SJSA1 (cell line): ENCODE measurements around the gene STARD3. TPM values are rescaled to one million over a fixed set of nuclear protein-coding genes. Genes with fewer than 3 reads are reported as not detected.
"Not testable (repeated sequence)": the region's sequence is repeated elsewhere in the genome, so short reads cannot be mapped to it uniquely, and the experiment has no call there.

Experiments
- DNase-seq, 2 experiments: peaks; one replicate each; pipeline ENCODE4 v3.0.0-alpha.2; 2015 to 2020; ENCODE audit warnings: low spot score in 2 of 2, low read depth in 1 of 2
- H3K27ac ChIP-seq: fragments of 250-450 bp; sonication (Bioruptor Pico); 2 replicates; pipeline ENCODE4 v1.5.1; 2020; ENCODE audit warnings: mild to moderate bottlenecking, moderate library complexity
- H3K27me3 ChIP-seq: fragments of 250-450 bp; sonication (Bioruptor Pico); replicated peaks from 2 replicates; pipeline ENCODE4 v1.5.1; 2020; ENCODE audit warnings: mild to moderate bottlenecking, moderate library complexity
- H3K36me3 ChIP-seq: fragments of 250-450 bp; sonication (Bioruptor Pico); 2 replicates; pipeline ENCODE4 v1.5.1; 2020; ENCODE audit warnings: mild to moderate bottlenecking
- H3K4me1 ChIP-seq: fragments of 250-450 bp; sonication (Bioruptor Pico); replicated peaks from 2 replicates; pipeline ENCODE4 v1.6.1; 2021; ENCODE audit warnings: mild to moderate bottlenecking
- H3K4me3 ChIP-seq: fragments of 250-450 bp; sonication (Bioruptor Pico); 2 replicates; pipeline ENCODE4 v1.5.1; 2020; ENCODE audit warnings: mild to moderate bottlenecking
- H3K9me3 ChIP-seq: fragments of 250-450 bp; sonication (Bioruptor Pico); replicated peaks from 2 replicates; pipeline ENCODE4 v1.5.1; 2020; ENCODE audit warnings: mild to moderate bottlenecking
- total RNA-seq: library from RNA; depleted of rRNA; stranded (reverse); fragments of >200 nt; shearing (Covaris generic); gene quantifications from 2 replicates; pipeline ENCODE4 v1.2.3, GENCODE V29; 2014

The STARD3 gene
- total RNA-seq, 1 experiment from 2014 or later = 27.8 TPM

DNA sequence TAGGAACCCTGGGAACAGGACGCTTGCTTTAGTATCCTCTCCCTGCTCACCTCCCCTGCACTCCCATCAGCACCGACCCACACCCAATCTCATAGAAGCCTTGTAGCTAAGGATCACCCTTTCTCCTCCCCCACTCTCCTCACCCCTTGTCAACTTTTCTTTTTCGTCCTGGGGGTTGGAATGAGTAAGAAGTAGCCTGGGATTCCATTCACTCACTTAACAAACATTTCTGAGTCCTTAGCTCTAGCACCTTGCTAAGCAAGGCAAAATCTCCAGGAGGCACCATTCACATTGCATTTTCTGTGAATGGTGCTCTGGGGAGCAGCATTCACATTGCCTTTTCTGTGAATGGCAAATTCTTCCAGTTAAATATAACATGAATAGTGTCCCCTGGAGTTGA lies 52.0 kb downstream of the STARD3 start:
- no peaks in the 10 kb centered on the region for H3K27me3 ChIP-seq
- peaks cover 9% of the 10 kb centered on the region; the same call in 1 of the 2 replicates for H3K4me1 ChIP-seq
- H3K4me3 ChIP-seq = peak overlapping the region; percentile 46
- H3K36me3 ChIP-seq = no peaks in the 10 kb centered on the region
- no peak overlapping the region for H3K27ac ChIP-seq
- DNase-seq = no peak
- no peaks in the 10 kb centered on the region for H3K9me3 ChIP-seq

GRCh38 chr17:39694593-39694992 lies 57.6 kb downstream of the STARD3 start:
- Histone ChIP-seq H3K27me3 (no peaks in the 10 kb centered on the region), H3K36me3 (no peaks in the 10 kb centered on the region), H3K4me3 (no peak overlapping the region), H3K4me1 (peaks cover 7% of the 10 kb centered on the region; the same call in 1 of the 2 replicates), H3K9me3 (no peaks in the 10 kb centered on the region), H3K27ac (no peak overlapping the region)
- no peak for DNase-seq

DNA sequence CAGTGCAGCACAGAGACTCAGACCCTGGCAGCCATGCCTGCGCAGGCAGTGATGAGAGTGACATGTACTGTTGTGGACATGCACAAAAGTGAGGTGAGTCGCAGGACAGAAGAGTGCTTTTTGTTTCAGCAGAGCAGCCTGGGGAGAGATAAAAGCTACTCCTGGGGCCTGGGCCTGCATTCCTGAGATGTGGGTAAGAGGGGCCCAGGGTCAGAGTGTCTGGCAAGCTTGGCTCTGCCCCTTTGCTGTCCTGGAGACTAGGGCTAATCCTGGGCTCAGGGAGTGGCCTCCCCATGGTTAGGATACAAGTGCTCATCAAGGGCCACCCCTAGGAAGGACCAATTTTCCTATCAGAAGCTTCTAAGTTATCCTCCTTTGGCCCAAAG lies 58.1 kb downstream of the STARD3 start:
- DNase-seq = no peak
- Histone ChIP-seq H3K27me3 (no peaks in the 10 kb centered on the region), H3K27ac (no peak overlapping the region), H3K4me3 (no peak overlapping the region), H3K4me1 (peaks cover 8% of the 10 kb centered on the region; the same call in 1 of the 2 replicates), H3K9me3 (no peaks in the 10 kb centered on the region), H3K36me3 (peaks cover under 1% of the 10 kb centered on the region; the same call in 1 of the 2 replicates)

GRCh38 chr17:39696731-39697130 lies 59.8 kb downstream of the STARD3 start:
- H3K4me1 ChIP-seq = peaks cover 16% of the 10 kb centered on the region
- no peaks in the 10 kb centered on the region for H3K27me3 ChIP-seq
- H3K4me3 ChIP-seq = no peak overlapping the region
- H3K9me3 ChIP-seq = no peaks in the 10 kb centered on the region
- peaks cover 4% of the 10 kb centered on the region; the same call in 1 of the 2 replicates for H3K36me3 ChIP-seq
- no peak for DNase-seq
- no peak overlapping the region for H3K27ac ChIP-seq

DNA sequence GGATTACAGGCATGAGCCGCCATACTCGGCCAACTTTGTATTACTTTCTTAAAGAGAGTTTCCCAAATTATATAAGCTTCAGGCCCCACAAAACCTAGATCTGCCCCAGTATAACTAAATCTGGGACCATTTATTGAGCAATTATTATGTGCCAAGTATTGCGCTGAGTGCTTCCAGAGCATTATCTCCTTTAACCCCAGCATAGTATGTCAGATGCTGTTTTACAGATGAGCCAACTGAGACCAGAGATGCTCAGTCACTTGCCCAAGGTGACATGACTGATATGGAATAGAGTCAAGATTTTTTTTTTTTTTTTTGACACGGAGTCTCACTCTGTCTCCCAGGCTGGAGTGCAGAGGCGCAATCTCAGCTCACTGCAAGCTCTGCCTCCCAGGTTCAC lies 61.0 kb downstream of the STARD3 start:
- H3K27me3 ChIP-seq = no peaks in the 10 kb centered on the region
- DNase-seq = no peak
- peaks cover 4% of the 10 kb centered on the region; the same call in 1 of the 2 replicates for H3K36me3 ChIP-seq
- no peak overlapping the region for H3K27ac ChIP-seq
- H3K4me3 ChIP-seq = no peak overlapping the region
- peaks cover 18% of the 10 kb centered on the region for H3K4me1 ChIP-seq
- no peaks in the 10 kb centered on the region for H3K9me3 ChIP-seq

GRCh38 chr17:39699157-39699817 lies 62.3 kb downstream of the STARD3 start:
- Histone ChIP-seq H3K4me1 (peaks cover 18% of the 10 kb centered on the region), H3K4me3 (peak overlapping the region; percentile 77), H3K27ac (peak overlapping the region; percentile 39; the same call in 1 of the 2 replicates)
- H3K36me3 ChIP-seq, H3K9me3 ChIP-seq, H3K27me3 ChIP-seq, DNase-seq: not testable (repeated sequence)

DNA sequence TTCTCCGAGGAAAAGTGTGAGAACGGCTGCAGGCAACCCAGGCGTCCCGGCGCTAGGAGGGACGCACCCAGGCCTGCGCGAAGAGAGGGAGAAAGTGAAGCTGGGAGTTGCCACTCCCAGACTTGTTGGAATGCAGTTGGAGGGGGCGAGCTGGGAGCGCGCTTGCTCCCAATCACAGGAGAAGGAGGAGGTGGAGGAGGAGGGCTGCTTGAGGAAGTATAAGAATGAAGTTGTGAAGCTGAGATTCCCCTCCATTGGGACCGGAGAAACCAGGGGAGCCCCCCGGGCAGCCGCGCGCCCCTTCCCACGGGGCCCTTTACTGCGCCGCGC lies 62.8 kb downstream of the STARD3 start, which contains the start of gene ERBB2:
Gene ERBB2 (plus strand): TSS at position 247 of the 330 bp plus-strand sequence. CDS start 175 bp downstream, outside the sequence.
- Histone ChIP-seq H3K9me3 (no peaks in the 10 kb centered on the region), H3K27ac (peak within 1 kb of the TSS; percentile 39), H3K27me3 (no peaks in the 10 kb centered on the region), H3K4me1 (peaks cover 18% of the 10 kb centered on the region), H3K36me3 (peaks cover 4% of the 10 kb centered on the region; the same call in 1 of the 2 replicates), H3K4me3 (peak within 1 kb of the TSS; percentile 77)
- DNase-seq = peak; percentile 64 to 74

DNA sequence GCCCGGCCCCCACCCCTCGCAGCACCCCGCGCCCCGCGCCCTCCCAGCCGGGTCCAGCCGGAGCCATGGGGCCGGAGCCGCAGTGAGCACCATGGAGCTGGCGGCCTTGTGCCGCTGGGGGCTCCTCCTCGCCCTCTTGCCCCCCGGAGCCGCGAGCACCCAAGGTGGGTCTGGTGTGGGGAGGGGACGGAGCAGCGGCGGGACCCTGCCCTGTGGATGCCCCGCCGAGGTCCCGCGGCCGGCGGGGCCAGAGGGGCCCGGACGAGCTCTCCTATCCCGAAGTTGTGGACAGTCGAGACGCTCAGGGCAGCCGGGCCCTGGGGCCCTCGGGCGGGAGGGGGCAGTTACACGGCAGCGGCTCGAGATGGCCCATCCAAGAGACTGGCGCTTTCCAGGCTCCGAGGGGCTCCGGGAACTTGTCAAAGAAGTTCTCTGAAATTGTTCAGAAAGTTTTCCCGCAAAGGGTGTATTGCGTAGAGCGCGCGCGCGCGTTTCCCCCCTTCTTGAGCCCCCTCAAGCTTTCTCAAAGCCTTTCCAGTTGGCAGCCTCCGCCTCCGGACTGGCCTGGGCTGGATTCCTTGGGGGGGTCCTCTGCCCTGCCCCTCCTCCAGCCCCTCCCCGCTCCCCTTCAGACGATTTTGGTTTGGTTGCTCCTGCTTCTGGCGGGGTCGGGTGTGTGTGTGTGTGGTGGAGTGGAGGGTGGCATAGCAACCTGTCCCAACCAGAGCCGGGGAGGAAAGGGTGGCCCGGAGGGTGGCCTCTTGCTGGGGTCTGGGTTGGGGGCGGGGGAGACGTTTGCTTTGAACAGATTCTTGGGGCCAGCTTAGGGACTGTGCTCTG lies 63.4 kb downstream of the STARD3 start:
- Histone ChIP-seq H3K9me3 (no peaks in the 10 kb centered on the region), H3K36me3 (peaks cover 4% of the 10 kb centered on the region; the same call in 1 of the 2 replicates), H3K4me1 (peaks cover 18% of the 10 kb centered on the region), H3K4me3 (peak overlapping the region; percentile 77), H3K27me3 (no peaks in the 10 kb centered on the region), H3K27ac (peak overlapping the region; percentile 39)
- DNase-seq = peak in 1 of 2 experiments; percentile 51

DNA sequence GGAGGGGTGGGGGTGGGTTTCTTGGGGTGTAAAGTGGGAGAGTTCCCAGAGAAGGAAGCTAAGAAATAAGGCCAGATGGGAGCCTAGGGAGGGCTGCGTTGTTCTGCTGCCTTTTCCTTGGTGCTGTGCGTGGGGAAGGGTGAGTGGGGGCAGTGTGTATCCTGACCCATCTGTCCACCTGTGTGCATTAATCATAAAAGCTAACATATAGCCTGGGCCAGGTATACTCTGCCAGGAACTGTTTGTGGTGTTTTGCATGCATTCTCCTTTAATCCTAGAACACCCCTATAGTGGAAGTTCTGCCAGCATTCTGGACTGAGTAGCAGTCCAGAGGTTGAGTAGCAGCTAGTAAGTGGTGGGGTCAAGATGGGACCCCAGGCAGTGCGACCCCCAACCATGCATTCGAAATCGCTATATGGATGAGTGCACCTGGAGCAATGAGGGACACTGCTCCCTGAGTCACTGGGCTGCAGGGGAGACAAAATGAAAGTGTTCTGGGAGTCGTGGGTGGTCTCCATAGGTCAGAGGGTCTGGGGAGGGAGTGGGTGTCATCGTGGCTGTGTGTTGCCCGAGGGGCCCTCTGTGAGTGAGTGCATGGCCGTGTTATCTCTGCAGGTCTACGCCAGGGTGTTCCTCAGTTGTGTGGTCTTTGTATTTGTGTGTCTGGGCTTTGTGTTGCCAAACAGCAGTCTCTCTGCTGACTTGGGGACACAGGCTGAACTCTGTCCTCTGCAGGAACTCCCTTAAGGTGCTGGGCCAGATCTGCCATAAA lies 64.3 kb downstream of the STARD3 start:
- Histone ChIP-seq H3K27me3 (no peaks in the 10 kb centered on the region), H3K36me3 (peaks cover 4% of the 10 kb centered on the region; the same call in 1 of the 2 replicates), H3K4me1 (peaks cover 18% of the 10 kb centered on the region), H3K9me3 (no peaks in the 10 kb centered on the region), H3K27ac (no peak overlapping the region), H3K4me3 (peak overlapping the region; percentile 77)
- DNase-seq = no peak

GRCh38 chr17:39701784-39702422 lies 65.0 kb downstream of the STARD3 start:
- peaks cover 18% of the 10 kb centered on the region for H3K4me1 ChIP-seq
- peak overlapping the region; percentile 77; the same call in 1 of the 2 replicates for H3K4me3 ChIP-seq
- no peak for DNase-seq
- no peak overlapping the region for H3K27ac ChIP-seq
- no peaks in the 10 kb centered on the region for H3K9me3 ChIP-seq
- H3K27me3 ChIP-seq = no peaks in the 10 kb centered on the region
- H3K36me3 ChIP-seq = peaks cover 5% of the 10 kb centered on the region; the same call in 1 of the 2 replicates

DNA sequence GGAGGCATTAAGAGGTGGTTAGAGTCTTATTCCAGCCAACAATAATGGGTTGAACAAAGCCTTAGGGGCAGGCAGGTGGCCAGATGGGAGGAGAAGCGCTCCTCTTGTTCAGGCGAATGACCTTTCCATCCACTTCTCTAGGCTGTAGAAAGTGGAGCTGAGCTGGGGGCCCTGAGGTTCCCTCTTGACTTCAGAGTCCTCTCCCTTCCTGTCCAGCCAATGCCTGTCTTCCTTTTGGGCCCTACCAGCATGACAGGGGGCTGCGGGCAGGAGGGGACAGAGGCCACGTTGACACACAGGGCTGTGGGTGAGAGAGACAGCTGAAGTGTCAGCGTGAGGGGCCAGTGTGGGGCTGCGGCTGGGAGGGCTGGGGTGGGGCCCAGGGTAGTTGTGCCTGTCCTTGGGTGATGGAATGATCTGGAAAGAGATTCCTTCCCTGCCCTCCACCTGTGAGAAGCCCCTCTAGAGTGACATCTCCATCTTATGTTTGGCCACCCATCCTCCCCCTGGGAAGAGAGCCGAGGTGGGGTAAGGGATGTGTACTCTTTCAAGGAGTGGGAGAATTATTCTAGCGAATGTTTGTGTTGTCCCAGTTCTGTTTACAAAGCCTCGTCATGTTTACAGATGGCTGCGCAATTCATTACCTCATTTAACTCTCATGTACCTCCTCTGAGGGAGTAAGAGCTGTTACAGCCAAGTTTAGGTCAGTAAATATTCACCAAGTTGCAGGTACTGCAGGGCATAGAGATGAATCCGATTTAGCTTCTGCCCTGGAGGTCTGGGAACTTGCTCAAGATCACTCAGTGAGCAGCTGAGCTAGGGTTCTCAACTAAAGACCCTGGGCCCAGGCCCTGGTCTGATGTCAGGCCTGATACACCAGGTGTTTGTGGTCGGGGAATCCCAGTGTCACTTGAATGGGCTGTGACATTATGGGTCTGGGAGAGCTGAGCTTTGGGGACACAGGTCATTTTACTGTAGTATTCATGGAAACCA lies 66.3 kb downstream of the STARD3 start:
- Histone ChIP-seq H3K9me3 (no peaks in the 10 kb centered on the region), H3K27ac (no peak overlapping the region), H3K4me3 (no peak overlapping the region), H3K36me3 (peaks cover 18% of the 10 kb centered on the region), H3K27me3 (no peaks in the 10 kb centered on the region), H3K4me1 (peaks cover 18% of the 10 kb centered on the region)
- DNase-seq = no peak

- H3K27ac ChIP-seq = no peak overlapping the region
- H3K27me3 ChIP-seq = no peaks in the 10 kb centered on the region
- no peak overlapping the region for H3K4me3 ChIP-seq
- DNase-seq = no peak
- peaks cover 25% of the 10 kb centered on the region for H3K36me3 ChIP-seq
- H3K9me3 ChIP-seq = no peaks in the 10 kb centered on the region
- peaks cover 18% of the 10 kb centered on the region for H3K4me1 ChIP-seq
Measured at GRCh38 chr17:39703913-39704312, 67.0 kb downstream of the STARD3 start.
